ENCODE results near the gene KCNG2. TPM values are rescaled to one million over a fixed set of nuclear protein-coding genes. Genes with fewer than 3 reads are reported as not detected.

Gene KCNG2
- total RNA-seq, 1 donor from 2014 or later = not detected

- Mint-ChIP-seq H3K9me3 (no peaks in the 10 kb centered on the region), H3K27ac (no peak overlapping the region), H3K4me3 (no peak overlapping the region), H3K4me1 (peaks cover 3% of the 10 kb centered on the region), H3K27me3 (ENCODE audit: insufficient read depth, low read depth) (peaks cover 8% of the 10 kb centered on the region), H3K36me3 (no peaks in the 10 kb centered on the region)
- DNase-seq (ENCODE audit: low spot score) = no peak
- H3K4me1 ChIP-seq = no peaks in the 10 kb centered on the region
- H3K27ac ChIP-seq = no peak overlapping the region
- no peaks in the 10 kb centered on the region for H3K36me3 ChIP-seq
- no peak for TF ChIP-seq EZH2phosphoT487 (IDR thresholded peaks at IDR 0.05)
- TF ChIP-seq, protein P1, sequence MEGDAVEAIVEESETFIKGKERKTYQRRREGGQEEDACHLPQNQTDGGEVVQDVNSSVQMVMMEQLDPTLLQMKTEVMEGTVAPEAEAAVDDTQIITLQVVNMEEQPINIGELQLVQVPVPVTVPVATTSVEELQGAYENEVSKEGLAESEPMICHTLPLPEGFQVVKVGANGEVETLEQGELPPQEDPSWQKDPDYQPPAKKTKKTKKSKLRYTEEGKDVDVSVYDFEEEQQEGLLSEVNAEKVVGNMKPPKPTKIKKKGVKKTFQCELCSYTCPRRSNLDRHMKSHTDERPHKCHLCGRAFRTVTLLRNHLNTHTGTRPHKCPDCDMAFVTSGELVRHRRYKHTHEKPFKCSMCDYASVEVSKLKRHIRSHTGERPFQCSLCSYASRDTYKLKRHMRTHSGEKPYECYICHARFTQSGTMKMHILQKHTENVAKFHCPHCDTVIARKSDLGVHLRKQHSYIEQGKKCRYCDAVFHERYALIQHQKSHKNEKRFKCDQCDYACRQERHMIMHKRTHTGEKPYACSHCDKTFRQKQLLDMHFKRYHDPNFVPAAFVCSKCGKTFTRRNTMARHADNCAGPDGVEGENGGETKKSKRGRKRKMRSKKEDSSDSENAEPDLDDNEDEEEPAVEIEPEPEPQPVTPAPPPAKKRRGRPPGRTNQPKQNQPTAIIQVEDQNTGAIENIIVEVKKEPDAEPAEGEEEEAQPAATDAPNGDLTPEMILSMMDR (IDR thresholded peaks at IDR 0.05) = no peak
- H2AFZ ChIP-seq (replicated peaks) = no peak overlapping the region
- H3K27me3 ChIP-seq = peaks cover 46% of the 10 kb centered on the region
- no peaks in the 10 kb centered on the region for H4K20me1 ChIP-seq (ENCODE audit: low read depth)
- no peaks in the 10 kb centered on the region for H3K9me3 ChIP-seq (ENCODE audit: low read depth)
- H3K4me2 ChIP-seq = no peak overlapping the region
- no peak overlapping the region for H3K4me3 ChIP-seq
- no peaks in the 10 kb centered on the region for H3F3A ChIP-seq (ENCODE audit: low read depth)
- H3K79me2 ChIP-seq (ENCODE audit: low read depth) = no peaks in the 10 kb centered on the region
- H3K9ac ChIP-seq = no peak overlapping the region
Observed at GRCh38 chr18:79816092-79816491, 18.4 kb downstream of the KCNG2 start.

DNA sequence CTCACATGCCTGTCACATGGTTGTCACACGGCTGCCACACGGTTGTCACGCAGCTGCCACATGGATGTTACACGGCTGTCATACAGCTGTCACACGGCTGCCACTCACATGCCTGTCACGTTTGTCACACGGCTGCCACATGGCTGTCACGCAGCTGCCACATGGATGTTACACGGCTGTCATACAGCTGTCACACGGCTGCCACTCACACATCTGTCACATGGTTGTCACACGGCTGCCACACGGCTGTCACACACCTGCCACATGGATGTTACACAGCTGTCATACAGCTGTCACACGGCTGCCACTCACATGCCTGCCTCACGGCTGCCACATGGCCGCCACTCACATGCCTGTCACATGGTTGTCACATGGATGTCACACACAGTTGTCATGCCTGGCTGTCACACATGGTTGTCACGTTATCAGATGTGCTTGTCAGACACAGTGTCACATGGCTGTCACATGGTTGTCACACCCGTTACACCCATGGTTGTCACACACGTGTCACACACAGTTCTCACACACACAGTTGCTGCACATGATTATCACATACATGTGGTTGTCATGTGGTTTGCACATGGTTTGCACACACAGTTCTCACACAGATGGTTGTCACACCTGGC, 19.4 kb downstream of the KCNG2 start:
- H2AFZ ChIP-seq (replicated peaks) = no peak overlapping the region
- Mint-ChIP-seq H3K4me1 (peaks cover 3% of the 10 kb centered on the region), H3K27ac (no peak overlapping the region), H3K9me3 (no peaks in the 10 kb centered on the region), H3K36me3 (no peaks in the 10 kb centered on the region), H3K27me3 (ENCODE audit: insufficient read depth, low read depth) (peaks cover 8% of the 10 kb centered on the region), H3K4me3 (no peak overlapping the region)
- H4K20me1 ChIP-seq (ENCODE audit: low read depth) = no peaks in the 10 kb centered on the region
- no peaks in the 10 kb centered on the region for H3K79me2 ChIP-seq (ENCODE audit: low read depth)
- no peak overlapping the region for H3K4me2 ChIP-seq
- H3K9me3 ChIP-seq (ENCODE audit: low read depth) = no peaks in the 10 kb centered on the region
- H3K9ac ChIP-seq = no peak overlapping the region
- H3K4me1 ChIP-seq = no peaks in the 10 kb centered on the region
- no peaks in the 10 kb centered on the region for H3F3A ChIP-seq (ENCODE audit: low read depth)
- TF ChIP-seq EZH2 (IDR thresholded peaks at IDR 0.05) (no peak), EZH2phosphoT487 (IDR thresholded peaks at IDR 0.05) (no peak)
- TF ChIP-seq, protein P1 (IDR thresholded peaks at IDR 0.05) = no peak
- H3K27me3 ChIP-seq = peaks cover 36% of the 10 kb centered on the region
- no peak overlapping the region for H3K4me3 ChIP-seq
- DNase-seq (ENCODE audit: low spot score) = no peak
- H3K36me3 ChIP-seq = no peaks in the 10 kb centered on the region
- H3K27ac ChIP-seq = no peak overlapping the region

DNA sequence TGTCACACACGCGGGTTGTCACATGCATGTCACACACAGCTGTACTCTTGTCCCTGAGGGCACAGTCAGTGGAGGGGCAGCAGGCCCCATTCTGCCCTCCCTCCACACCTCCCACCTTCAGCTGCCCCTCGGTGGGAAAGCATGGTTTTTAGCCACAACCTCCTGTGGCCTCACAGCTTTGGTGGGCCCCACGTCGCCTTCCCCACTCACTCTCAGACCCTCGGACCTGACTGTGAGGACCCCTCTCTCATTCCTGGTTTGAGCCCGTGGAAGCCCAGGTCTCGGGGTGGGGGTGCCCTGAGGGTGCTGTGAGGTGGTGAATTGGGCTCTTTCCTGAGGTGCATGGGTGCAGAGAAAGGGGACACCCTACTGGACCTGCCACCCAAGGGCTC, 19.9 kb downstream of the KCNG2 start:
- no peak overlapping the region for H2AFZ ChIP-seq (replicated peaks)
- H3K27ac Mint-ChIP-seq = no peak overlapping the region
- TF ChIP-seq, protein P1 (IDR thresholded peaks at IDR 0.05) = no peak
- TF ChIP-seq EZH2 (IDR thresholded peaks at IDR 0.05) (no peak), EZH2phosphoT487 (IDR thresholded peaks at IDR 0.05) (no peak)

More for the DNA sequence above, 19.9 kb downstream of the KCNG2 start:
- Mint-ChIP-seq H3K27me3 (ENCODE audit: insufficient read depth, low read depth) (peaks cover 9% of the 10 kb centered on the region), H3K4me1 (peaks cover 3% of the 10 kb centered on the region), H3K36me3 (no peaks in the 10 kb centered on the region), H3K4me3 (no peak overlapping the region), H3K9me3 (no peaks in the 10 kb centered on the region)
- H3K4me1 ChIP-seq = no peaks in the 10 kb centered on the region
- no peak overlapping the region for H3K9ac ChIP-seq
- no peak overlapping the region for H3K4me3 ChIP-seq
- no peaks in the 10 kb centered on the region for H3K36me3 ChIP-seq
- DNase-seq (ENCODE audit: low spot score) = no peak
- H3F3A ChIP-seq (ENCODE audit: low read depth) = no peaks in the 10 kb centered on the region
- H3K27ac ChIP-seq = no peak overlapping the region
- H3K27me3 ChIP-seq = peaks cover 36% of the 10 kb centered on the region
- no peaks in the 10 kb centered on the region for H3K79me2 ChIP-seq (ENCODE audit: low read depth)
- H3K4me2 ChIP-seq = no peak overlapping the region
- H3K9me3 ChIP-seq (ENCODE audit: low read depth) = no peaks in the 10 kb centered on the region
- H4K20me1 ChIP-seq (ENCODE audit: low read depth) = no peaks in the 10 kb centered on the region

All from neural progenitor cell (in vitro differentiated cells).